Neutrophil (primary cell): ENCODE data around the gene ATXN1.

ENCODE experiments used
- H3K27ac ChIP-seq: fragments of 200-600 bp; sonication (generic); 2 replicates; pipeline ENCODE4 v1.5.1; 2016; ENCODE audit warnings: mild to moderate bottlenecking, moderate library complexity
- H3K27me3 ChIP-seq: fragments of 200-600 bp; sonication (generic); 2 replicates; pipeline ENCODE4 v1.6.0; 2016; ENCODE audit warnings: mild to moderate bottlenecking
- H3K36me3 ChIP-seq: fragments of 200-600 bp; sonication (generic); 2 replicates; pipeline ENCODE4 v1.5.1; 2017
- H3K4me1 ChIP-seq, 2 experiments: fragments of 200-600 bp in 1 of 2; sonication (generic) in 1 of 2; 1 replicate in 1 of 2; 2 replicates in 1 of 2; pipeline versions ENCODE4 v1.5.1 to v1.6.1; 2013 to 2016; ENCODE audit warnings: low read depth in 1 of 2, low read length in 1 of 2, mild to moderate bottlenecking in 1 of 2, moderate library complexity in 1 of 2; ENCODE audit not compliant: control insufficient read depth in 1 of 2, insufficient read depth in 1 of 2
- H3K4me3 ChIP-seq, 2 experiments: fragments of 200-600 bp in 1 of 2; sonication (generic) in 1 of 2; 1 replicate in 1 of 2; 2 replicates in 1 of 2; pipeline ENCODE4 v1.5.1; 2013 to 2016; ENCODE audit warnings: low read depth in 1 of 2, low read length in 1 of 2, mild to moderate bottlenecking in 1 of 2, moderate library complexity in 1 of 2
- H3K9me3 ChIP-seq: fragments of 200-600 bp; sonication (generic); 2 replicates; pipeline ENCODE4 v1.5.1; 2016
- CTCF ChIP-seq: fragments of 200-600 bp; sonication (generic); IDR thresholded peaks from 2 replicates; pipeline ENCODE4 v1.5.1; 2016; ENCODE audit warnings: antibody characterized with exemption

Gene ATXN1

GRCh38 chr6:16313732-16314131, 447.5 kb downstream of the ATXN1 start:
- H3K4me1 ChIP-seq = no peaks in the 10 kb centered on the region
- H3K27ac ChIP-seq = no peak overlapping the region
- peaks cover 10% of the 10 kb centered on the region for H3K36me3 ChIP-seq
- no peak overlapping the region for H3K4me3 ChIP-seq
- H3K9me3 ChIP-seq = no peaks in the 10 kb centered on the region
- TF ChIP-seq CTCF = no peak
- no peaks in the 10 kb centered on the region for H3K27me3 ChIP-seq

- Histone ChIP-seq H3K4me3 (no peak overlapping the region), H3K27ac (no peak overlapping the region), H3K9me3 (no peaks in the 10 kb centered on the region), H3K36me3 (peaks cover 13% of the 10 kb centered on the region), H3K27me3 (no peaks in the 10 kb centered on the region), H3K4me1 (no peaks in the 10 kb centered on the region)
- TF ChIP-seq CTCF = no peak
Measured at GRCh38 chr6:16311763-16312162, 449.5 kb downstream of the ATXN1 start.

GRCh38 chr6:16306334-16306733, 454.9 kb downstream of the ATXN1 start:
- Histone ChIP-seq H3K9me3 (no peaks in the 10 kb centered on the region), H3K4me3 (no peak overlapping the region), H3K4me1 (no peaks in the 10 kb centered on the region), H3K27me3 (no peaks in the 10 kb centered on the region), H3K36me3 (peaks cover 58% of the 10 kb centered on the region), H3K27ac (no peak overlapping the region)
- no peak for TF ChIP-seq CTCF

- Histone ChIP-seq H3K4me1 (no peaks in the 10 kb centered on the region), H3K27ac (no peak overlapping the region), H3K27me3 (no peaks in the 10 kb centered on the region), H3K9me3 (no peaks in the 10 kb centered on the region), H3K36me3 (peaks cover 58% of the 10 kb centered on the region), H3K4me3 (no peak overlapping the region)
- no peak for TF ChIP-seq CTCF
Measured at GRCh38 chr6:16305788-16306187, 455.5 kb downstream of the ATXN1 start.

- Histone ChIP-seq H3K27me3 (no peaks in the 10 kb centered on the region), H3K27ac (no peak overlapping the region), H3K4me1 (no peaks in the 10 kb centered on the region), H3K9me3 (no peaks in the 10 kb centered on the region), H3K36me3 (peaks cover 58% of the 10 kb centered on the region), H3K4me3 (no peak overlapping the region)
- TF ChIP-seq CTCF = no peak
Measured at GRCh38 chr6:16305246-16305725, 456.0 kb downstream of the ATXN1 start.
